ENCODE results near the gene CHEK2.

GRCh38 chr22:28674121-28674563, 67.5 kb downstream of the CHEK2 start:
- TF ChIP-seq POLR2A (IDR thresholded peaks at IDR 0.05; ENCODE audit: low read depth, low read length) (no peak), TAF1 (IDR thresholded peaks at IDR 0.05; ENCODE audit: borderline replicate concordance, low read depth, low read length) (no peak), POLR2AphosphoS5 (IDR thresholded peaks at IDR 0.05; ENCODE audit: low read depth, low read length) (no peak)

All from GM12892 (cell line).